ENCODE data around the gene TTLL8. TPM values are rescaled to one million over a fixed set of nuclear protein-coding genes. Genes with fewer than 3 reads are reported as not detected.

Gene TTLL8
- total and polyA plus RNA-seq, 2 donors (not counting 1 experiment from before 2014, with no cell fraction given): not detected

- H3K9me3 ChIP-seq (ENCODE audit: control insufficient read depth, insufficient read depth, low read depth, low read length): no peaks in the 10 kb centered on the region
- no peak overlapping the region for H3K4me2 ChIP-seq (ENCODE audit: extremely low read depth, insufficient read depth, low read length)
- DNase-seq (ENCODE audit: low read depth in 2 of 2): no peak
- H3K27me3 ChIP-seq (ENCODE audit: control insufficient read depth, insufficient read depth, low read length): peaks cover 42% of the 10 kb centered on the region
- no peak overlapping the region for H3K9ac ChIP-seq (ENCODE audit: insufficient read depth, low read length)
- H2AFZ ChIP-seq (ENCODE audit: low read length): no peak overlapping the region
- no peak overlapping the region for H3K27ac ChIP-seq (ENCODE audit: insufficient read depth, low read length)
- TF ChIP-seq CTCF (conservative IDR thresholded peaks at IDR 0.05 in 1 of 2, IDR thresholded peaks at IDR 0.05 in 1 of 2; ENCODE audit: low read depth in 1 of 2, low read length in 2 of 2): no peak
- TF ChIP-seq EZH2 (IDR thresholded peaks at IDR 0.05; ENCODE audit: low read length, missing control alignments): no peak
- H4K20me1 ChIP-seq (ENCODE audit: control insufficient read depth, extremely low read depth, insufficient read depth, low read length): no peaks in the 10 kb centered on the region
- H3K79me2 ChIP-seq (ENCODE audit: control insufficient read depth, insufficient read depth, low read length): no peaks in the 10 kb centered on the region
- no peaks in the 10 kb centered on the region for H3K4me1 ChIP-seq (ENCODE audit: control insufficient read depth, extremely low read depth, insufficient read depth, low read length)
- H3K36me3 ChIP-seq (ENCODE audit: control insufficient read depth, insufficient read depth, low read length): no peaks in the 10 kb centered on the region
- no peak overlapping the region for H3K4me3 ChIP-seq (replicated peaks in 1 of 4; ENCODE audit: control extremely low read depth in 1 of 4, insufficient read depth in 1 of 4, low read depth in 3 of 4, low read length in 4 of 4)
Measured at GRCh38 chr22:50016308-50016987, 41.6 kb downstream of the TTLL8 start.

GRCh38 chr22:50015451-50016307 lies 42.4 kb downstream of the TTLL8 start:
- Histone ChIP-seq H3K36me3 (ENCODE audit: control insufficient read depth, insufficient read depth, low read length) (no peaks in the 10 kb centered on the region), H3K9ac (ENCODE audit: insufficient read depth, low read length) (no peak overlapping the region), H3K27me3 (ENCODE audit: control insufficient read depth, insufficient read depth, low read length) (peaks cover 46% of the 10 kb centered on the region), H4K20me1 (ENCODE audit: control insufficient read depth, extremely low read depth, insufficient read depth, low read length) (no peaks in the 10 kb centered on the region), H3K4me3 (replicated peaks in 1 of 4; ENCODE audit: control extremely low read depth in 1 of 4, insufficient read depth in 1 of 4, low read depth in 3 of 4, low read length in 4 of 4) (no peak overlapping the region), H3K4me2 (ENCODE audit: extremely low read depth, insufficient read depth, low read length) (no peak overlapping the region), H3K9me3 (ENCODE audit: control insufficient read depth, insufficient read depth, low read depth, low read length) (no peaks in the 10 kb centered on the region), H3K27ac (ENCODE audit: insufficient read depth, low read length) (no peak overlapping the region), H3K4me1 (ENCODE audit: control insufficient read depth, extremely low read depth, insufficient read depth, low read length) (no peaks in the 10 kb centered on the region), H2AFZ (ENCODE audit: low read length) (no peak overlapping the region), H3K79me2 (ENCODE audit: control insufficient read depth, insufficient read depth, low read length) (no peaks in the 10 kb centered on the region)
- TF ChIP-seq CTCF (conservative IDR thresholded peaks at IDR 0.05 in 1 of 2, IDR thresholded peaks at IDR 0.05 in 1 of 2; ENCODE audit: low read depth in 1 of 2, low read length in 2 of 2) (no peak), EZH2 (IDR thresholded peaks at IDR 0.05; ENCODE audit: low read length, missing control alignments) (no peak)
- DNase-seq (ENCODE audit: low read depth in 2 of 2): no peak

GRCh38 chr22:50014655-50015401 lies 43.3 kb downstream of the TTLL8 start:
- TF ChIP-seq CTCF (conservative IDR thresholded peaks at IDR 0.05 in 1 of 2, IDR thresholded peaks at IDR 0.05 in 1 of 2; ENCODE audit: low read depth in 1 of 2, low read length in 2 of 2): no peak
- TF ChIP-seq EZH2 (IDR thresholded peaks at IDR 0.05; ENCODE audit: low read length, missing control alignments): no peak
- no peak overlapping the region for H3K4me3 ChIP-seq (replicated peaks in 1 of 4; ENCODE audit: control extremely low read depth in 1 of 4, insufficient read depth in 1 of 4, low read depth in 3 of 4, low read length in 4 of 4)
- H2AFZ ChIP-seq (ENCODE audit: low read length): no peak overlapping the region
- H3K27ac ChIP-seq (ENCODE audit: insufficient read depth, low read length): no peak overlapping the region
- H3K9me3 ChIP-seq (ENCODE audit: control insufficient read depth, insufficient read depth, low read depth, low read length): no peaks in the 10 kb centered on the region
- peaks cover 51% of the 10 kb centered on the region for H3K27me3 ChIP-seq (ENCODE audit: control insufficient read depth, insufficient read depth, low read length)
- no peak overlapping the region for H3K4me2 ChIP-seq (ENCODE audit: extremely low read depth, insufficient read depth, low read length)
- no peaks in the 10 kb centered on the region for H3K4me1 ChIP-seq (ENCODE audit: control insufficient read depth, extremely low read depth, insufficient read depth, low read length)
- no peak for DNase-seq (ENCODE audit: low read depth in 2 of 2)
- no peaks in the 10 kb centered on the region for H3K36me3 ChIP-seq (ENCODE audit: control insufficient read depth, insufficient read depth, low read length)
- no peak overlapping the region for H3K9ac ChIP-seq (ENCODE audit: insufficient read depth, low read length)
- no peaks in the 10 kb centered on the region for H3K79me2 ChIP-seq (ENCODE audit: control insufficient read depth, insufficient read depth, low read length)
- no peaks in the 10 kb centered on the region for H4K20me1 ChIP-seq (ENCODE audit: control insufficient read depth, extremely low read depth, insufficient read depth, low read length)

All from fibroblast of lung (primary cell).